Activated CD4-positive, alpha-beta memory T cell treated with anti-CD3 and anti-CD28 coated beads for 36 hours (primary cell): ENCODE data around the gene DBET. TPM values are rescaled to one million over a fixed set of nuclear protein-coding genes. Genes with fewer than 3 reads are reported as not detected.
"Not testable (repeated sequence)": the region's sequence is repeated elsewhere in the genome, so short reads cannot be mapped to it uniquely, and the experiment has no call there.

Experiments
- CTCF ChIA-PET: fragments of 350-600 bp; sonication (Branson Sonifier 250); formaldehyde crosslinking; loops from one replicate; lab custom pipeline; 2021; ENCODE audit warnings: antibody characterized with exemption, inconsistent platforms; lab: Charles Lee
- POLR2A ChIA-PET: fragments of 350-600 bp; sonication (Branson Sonifier 250); formaldehyde crosslinking; loops from one replicate; lab custom pipeline; 2021; ENCODE audit warnings: antibody characterized with exemption; lab: Charles Lee
- DNase-seq: peaks from one replicate; pipeline ENCODE4 v3.0.0-alpha.2; 2020
- H3K27ac Mint-ChIP-seq: one replicate; pipeline ENCODE4 v1.8.0; 2021; ENCODE audit warnings: mixed read lengths
- H3K27me3 Mint-ChIP-seq: one replicate; pipeline ENCODE4 v1.8.0; 2021; ENCODE audit warnings: mixed read lengths
- H3K36me3 Mint-ChIP-seq: one replicate; pipeline ENCODE4 v1.8.0; 2021; ENCODE audit warnings: mixed read lengths
- H3K4me1 Mint-ChIP-seq: one replicate; pipeline ENCODE4 v1.8.0; 2021; ENCODE audit warnings: low read depth, mixed read lengths
- H3K4me3 Mint-ChIP-seq: one replicate; pipeline ENCODE4 v1.8.0; 2021; ENCODE audit warnings: mild to moderate bottlenecking, mixed read lengths
- H3K9me3 Mint-ChIP-seq: one replicate; pipeline ENCODE4 v1.8.0; 2021; ENCODE audit warnings: mixed read lengths
- intact Hi-C: fragments of 100-400 bp; cut with micrococcal nuclease; formaldehyde crosslinking; loops from one replicate; pipeline ENCODE4 v1.15.1; 2023
- total RNA-seq, 2 experiments: library from RNA; stranded (reverse); gene quantifications; one replicate each; pipeline ENCODE4 v1.2.3, GENCODE V29; 2021

The DBET gene
- total RNA-seq, 2 experiments from 2014 or later, result not detected

DNA sequence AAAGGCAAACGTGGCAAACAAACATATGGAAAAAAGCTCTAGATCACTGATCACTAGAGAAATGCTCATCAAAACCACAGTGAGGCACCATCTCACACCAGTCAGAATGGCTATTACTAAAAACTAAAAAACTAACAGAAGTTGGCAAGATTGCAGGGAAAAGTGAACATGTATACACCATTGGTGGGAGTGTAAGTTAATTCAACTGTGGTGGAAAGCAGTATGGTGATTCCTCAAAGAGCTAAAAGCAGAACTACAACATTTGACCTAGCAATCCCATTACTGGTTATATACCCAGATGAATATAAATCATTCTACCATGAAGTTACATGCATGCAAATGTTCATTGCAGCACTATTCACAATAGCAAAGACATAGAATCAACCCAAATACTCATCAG lies 29.7 kb downstream of the DBET start:
- H3K27ac Mint-ChIP-seq, intact Hi-C loops, POLR2A ChIA-PET, H3K9me3 Mint-ChIP-seq, H3K36me3 Mint-ChIP-seq, H3K4me3 Mint-ChIP-seq, DNase-seq, H3K4me1 Mint-ChIP-seq, H3K27me3 Mint-ChIP-seq, CTCF ChIA-PET: not testable (repeated sequence)

DNA sequence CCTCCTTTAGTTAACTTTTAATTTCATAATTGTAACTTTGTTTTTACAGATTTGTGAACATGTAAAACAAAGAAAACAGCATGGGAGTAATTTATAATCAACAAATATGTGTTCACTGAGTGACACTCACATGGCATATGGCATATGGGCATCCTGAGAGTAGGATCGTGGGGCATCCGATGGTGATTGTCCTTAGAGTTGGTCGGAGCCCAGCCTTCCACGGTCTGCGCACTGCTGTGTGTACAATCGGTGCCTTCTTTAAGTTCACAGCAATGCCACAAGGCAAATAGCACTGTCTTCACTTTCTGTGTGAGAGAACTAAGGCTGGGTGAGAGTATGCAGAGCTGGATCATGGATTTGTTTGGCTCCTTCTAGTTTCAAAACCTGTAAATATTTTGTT lies 31.0 kb downstream of the DBET start:
- H3K27me3 Mint-ChIP-seq, H3K4me1 Mint-ChIP-seq, H3K36me3 Mint-ChIP-seq, H3K27ac Mint-ChIP-seq, POLR2A ChIA-PET, DNase-seq, CTCF ChIA-PET, intact Hi-C loops, H3K4me3 Mint-ChIP-seq, H3K9me3 Mint-ChIP-seq: not testable (repeated sequence)

DNA sequence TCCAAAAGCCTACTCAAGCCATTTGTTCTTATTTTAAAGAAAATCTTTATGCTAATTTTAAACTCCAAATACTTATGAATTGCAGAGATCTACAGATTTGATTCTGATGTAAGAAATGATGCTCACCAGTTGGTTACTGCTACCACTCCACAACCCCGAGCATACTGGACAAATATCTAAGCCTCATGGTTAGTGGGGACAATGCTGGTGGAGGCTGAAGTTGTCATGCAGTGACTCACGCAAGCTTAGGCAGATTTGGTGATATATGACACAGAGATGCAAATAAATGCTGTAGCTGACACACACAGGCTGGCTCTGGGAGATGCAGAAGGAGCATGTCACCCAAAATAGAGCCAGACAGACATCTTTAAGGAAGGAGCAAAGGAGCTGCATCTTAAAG lies 35.3 kb downstream of the DBET start:
- DNase-seq, H3K4me1 Mint-ChIP-seq, POLR2A ChIA-PET, H3K27ac Mint-ChIP-seq, H3K27me3 Mint-ChIP-seq, H3K9me3 Mint-ChIP-seq, H3K4me3 Mint-ChIP-seq, CTCF ChIA-PET, H3K36me3 Mint-ChIP-seq, intact Hi-C loops: not testable (repeated sequence)

DNA sequence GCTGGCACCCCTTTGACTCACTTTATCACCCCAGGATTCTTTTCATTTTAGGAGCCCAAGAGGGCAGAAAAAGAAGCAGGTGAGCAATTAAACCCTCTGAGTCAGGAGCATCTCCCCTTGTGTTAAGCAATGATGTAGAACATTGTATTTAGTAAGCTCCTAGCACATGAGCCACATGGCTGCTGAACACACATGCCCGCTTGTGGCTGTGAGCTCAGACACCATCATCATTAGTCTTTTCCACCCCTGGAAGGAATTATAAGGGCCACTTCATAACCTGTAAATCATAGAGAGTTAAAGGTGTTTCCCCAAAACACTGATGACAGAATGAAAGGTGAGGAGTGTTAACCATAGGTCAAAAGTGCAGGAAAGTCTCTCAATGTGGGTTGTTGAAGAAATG lies 37.2 kb downstream of the DBET start:
- H3K27ac Mint-ChIP-seq, H3K36me3 Mint-ChIP-seq, POLR2A ChIA-PET, DNase-seq, H3K4me1 Mint-ChIP-seq, H3K4me3 Mint-ChIP-seq, H3K27me3 Mint-ChIP-seq, intact Hi-C loops, CTCF ChIA-PET, H3K9me3 Mint-ChIP-seq: not testable (repeated sequence)

DNA sequence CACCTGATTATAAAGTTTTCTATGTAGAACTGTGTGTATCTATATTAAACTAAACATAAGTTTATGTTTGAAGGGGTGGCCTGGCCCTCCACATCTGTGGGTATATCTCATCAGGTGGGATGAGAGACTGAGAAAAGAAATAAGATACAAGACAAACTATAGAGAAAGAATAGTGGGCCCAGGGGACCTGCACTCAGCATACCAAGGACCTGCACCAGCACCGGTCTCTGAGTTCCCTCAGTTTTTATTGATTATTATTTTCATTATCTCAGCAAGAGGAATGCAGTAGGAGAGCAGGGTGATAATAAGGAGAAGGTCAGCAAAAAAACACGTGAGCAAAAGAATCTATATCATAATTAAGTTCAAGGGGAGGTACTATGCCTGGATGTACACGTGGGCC lies 41.9 kb downstream of the DBET start:
- POLR2A ChIA-PET, H3K4me3 Mint-ChIP-seq: not testable (repeated sequence)

DNA sequence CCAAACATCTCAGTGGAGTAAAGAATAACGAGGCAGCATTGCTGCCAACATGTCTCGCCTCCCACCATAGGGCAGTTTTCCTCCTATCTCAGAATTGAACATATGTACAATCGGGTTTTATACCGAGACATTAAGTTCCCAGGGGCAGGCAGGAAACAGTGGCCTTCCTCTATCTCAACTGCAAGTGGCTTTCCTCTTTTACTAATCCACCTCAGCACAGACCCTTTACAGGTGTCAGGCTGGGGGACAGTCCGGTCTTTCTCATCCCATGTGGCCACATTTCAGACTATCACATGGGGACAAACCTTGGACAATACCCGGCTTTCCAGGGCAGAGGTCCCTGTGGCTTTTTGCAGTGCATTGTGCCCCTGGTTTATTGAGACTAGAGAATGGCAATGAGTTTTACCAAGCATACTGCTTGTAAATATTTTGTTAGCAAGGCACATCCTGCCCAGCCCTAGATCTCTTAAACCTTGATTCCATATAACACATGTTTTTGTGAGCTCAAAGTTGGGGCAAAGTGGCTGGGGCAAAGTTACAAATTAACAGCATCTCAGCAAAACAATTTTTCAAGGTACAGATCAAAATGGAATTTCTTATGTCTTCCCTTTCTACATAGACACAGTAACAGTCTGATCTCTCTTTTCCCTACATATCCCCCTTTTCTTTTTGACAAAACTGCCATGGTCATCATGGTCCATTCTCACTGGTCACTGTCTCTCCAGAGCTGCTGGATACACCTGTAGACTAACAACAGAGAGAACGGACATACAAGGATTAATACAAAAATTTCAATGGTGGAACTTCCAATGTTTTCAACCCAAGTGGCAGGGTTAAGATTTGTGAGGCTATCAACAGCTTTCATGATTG lies 42.5 kb downstream of the DBET start:
- POLR2A ChIA-PET, DNase-seq, H3K4me3 Mint-ChIP-seq, H3K27me3 Mint-ChIP-seq, H3K27ac Mint-ChIP-seq, H3K36me3 Mint-ChIP-seq, intact Hi-C loops, H3K4me1 Mint-ChIP-seq, H3K9me3 Mint-ChIP-seq, CTCF ChIA-PET: not testable (repeated sequence)

More for the DNA sequence above, 41.9 kb downstream of the DBET start:
- intact Hi-C loops, CTCF ChIA-PET, H3K27me3 Mint-ChIP-seq, H3K36me3 Mint-ChIP-seq, DNase-seq, H3K9me3 Mint-ChIP-seq, H3K27ac Mint-ChIP-seq, H3K4me1 Mint-ChIP-seq: not testable (repeated sequence)

DNA sequence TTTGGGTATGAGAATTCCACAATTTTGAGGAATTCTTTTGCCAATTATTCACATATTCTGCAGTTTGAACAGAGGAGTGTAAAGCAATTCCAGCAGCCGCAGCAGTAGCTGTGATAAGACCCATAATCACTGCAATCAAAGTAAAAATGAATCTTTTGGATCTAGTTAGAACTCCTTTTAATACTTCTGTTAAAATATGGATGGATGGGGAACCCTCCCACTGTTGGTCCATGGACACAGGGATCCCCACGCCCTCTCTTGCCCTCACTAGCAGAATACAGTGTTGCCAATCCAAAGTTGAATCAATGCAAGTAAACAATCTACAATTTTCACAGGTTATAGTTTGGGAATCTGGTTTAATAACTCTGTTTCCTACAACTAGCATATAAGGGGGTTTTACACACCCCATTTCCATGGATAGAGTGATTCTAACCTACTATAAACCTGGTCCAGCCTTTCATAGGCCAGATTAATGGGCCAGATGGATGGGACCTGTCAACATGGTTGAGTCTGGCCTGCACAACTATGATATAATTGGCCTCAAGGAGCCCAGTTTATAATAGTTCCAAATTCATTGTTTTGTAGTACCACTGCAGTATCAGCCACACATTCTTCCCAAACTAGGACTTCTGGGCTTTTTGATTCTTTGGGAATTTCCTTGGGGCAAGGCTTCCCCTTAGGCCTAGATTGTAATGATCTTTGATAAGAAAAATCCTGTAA lies 43.6 kb downstream of the DBET start:
- not testable (repeated sequence) for H3K4me3 Mint-ChIP-seq, H3K27ac Mint-ChIP-seq

DNA sequence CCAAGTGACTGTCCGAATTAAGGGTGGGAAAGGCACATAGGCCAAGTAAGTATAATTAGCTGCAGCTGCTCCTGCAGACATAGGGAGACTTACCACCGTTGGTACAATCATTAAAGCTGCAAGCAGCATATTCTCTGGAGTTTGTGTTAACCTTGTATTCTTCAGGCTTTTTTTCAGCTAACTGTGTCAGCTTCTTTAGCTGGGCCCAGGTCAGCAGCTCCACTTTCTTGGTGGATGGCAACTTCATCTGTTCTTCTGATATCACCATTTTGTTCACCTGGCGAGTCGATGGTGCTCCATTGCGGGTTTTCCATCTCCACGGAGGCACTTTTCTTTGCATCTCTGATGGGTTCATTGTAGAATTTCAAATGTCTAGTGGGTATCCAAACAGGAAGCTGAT lies 44.5 kb downstream of the DBET start:
- H3K4me1 Mint-ChIP-seq, CTCF ChIA-PET, H3K4me3 Mint-ChIP-seq, H3K9me3 Mint-ChIP-seq, H3K27ac Mint-ChIP-seq, POLR2A ChIA-PET, intact Hi-C loops, H3K36me3 Mint-ChIP-seq, DNase-seq, H3K27me3 Mint-ChIP-seq: not testable (repeated sequence)

More for the DNA sequence above, 43.6 kb downstream of the DBET start:
- CTCF ChIA-PET, H3K9me3 Mint-ChIP-seq, intact Hi-C loops, H3K27me3 Mint-ChIP-seq, H3K36me3 Mint-ChIP-seq, H3K4me1 Mint-ChIP-seq, POLR2A ChIA-PET, DNase-seq: not testable (repeated sequence)

DNA sequence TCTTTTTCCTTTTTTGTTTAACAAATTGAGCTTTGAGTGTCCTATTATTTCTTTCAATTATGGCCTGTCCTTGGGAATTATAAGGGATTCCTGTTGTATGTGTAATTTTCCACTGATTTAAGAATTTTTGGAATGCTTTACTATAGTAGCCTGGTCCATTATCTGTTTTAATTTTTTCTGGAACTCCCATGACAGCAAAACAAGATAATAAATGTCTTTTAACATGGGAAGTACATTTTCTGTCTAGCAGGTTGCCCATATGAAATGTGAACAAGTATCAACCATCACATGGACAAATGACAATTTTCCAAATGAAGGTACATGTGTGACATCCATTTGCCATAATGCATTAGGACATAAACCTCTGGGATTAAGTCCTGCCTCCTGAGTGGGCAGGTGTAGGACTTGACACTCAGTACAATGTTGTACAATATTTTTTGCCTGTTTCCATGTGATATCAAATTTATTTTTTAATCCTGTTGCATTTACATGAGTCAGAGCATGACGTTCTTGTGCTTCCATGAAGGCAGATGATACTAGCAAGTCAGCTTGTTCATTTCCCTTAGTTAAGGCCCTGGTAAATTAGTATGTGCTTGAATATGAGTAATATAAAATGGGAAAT lies 45.2 kb downstream of the DBET start:
- H3K36me3 Mint-ChIP-seq, H3K4me1 Mint-ChIP-seq, H3K27me3 Mint-ChIP-seq, POLR2A ChIA-PET, CTCF ChIA-PET, DNase-seq, H3K9me3 Mint-ChIP-seq, intact Hi-C loops, H3K4me3 Mint-ChIP-seq, H3K27ac Mint-ChIP-seq: not testable (repeated sequence)

DNA sequence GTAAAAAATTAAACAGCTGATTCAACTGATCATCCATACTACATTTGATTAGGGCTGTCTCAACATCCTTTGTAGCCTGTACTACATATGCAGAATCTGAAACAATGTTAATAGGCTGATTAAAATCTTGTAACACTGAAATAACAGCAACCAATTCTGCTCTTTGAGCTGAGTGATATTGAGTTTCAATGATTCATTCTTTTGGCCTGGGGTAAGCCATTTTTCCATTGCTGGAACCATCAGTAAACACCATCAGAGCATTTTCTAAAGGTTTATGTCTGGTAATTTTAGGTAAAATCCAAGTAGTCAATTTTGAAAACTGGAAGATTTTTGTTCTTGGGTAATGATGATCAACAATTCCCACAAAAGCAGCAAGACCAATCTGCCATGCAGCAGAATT lies 45.7 kb downstream of the DBET start:
- DNase-seq, intact Hi-C loops, CTCF ChIA-PET, H3K27me3 Mint-ChIP-seq, H3K4me1 Mint-ChIP-seq, H3K9me3 Mint-ChIP-seq, H3K4me3 Mint-ChIP-seq, H3K27ac Mint-ChIP-seq, H3K36me3 Mint-ChIP-seq, POLR2A ChIA-PET: not testable (repeated sequence)

DNA sequence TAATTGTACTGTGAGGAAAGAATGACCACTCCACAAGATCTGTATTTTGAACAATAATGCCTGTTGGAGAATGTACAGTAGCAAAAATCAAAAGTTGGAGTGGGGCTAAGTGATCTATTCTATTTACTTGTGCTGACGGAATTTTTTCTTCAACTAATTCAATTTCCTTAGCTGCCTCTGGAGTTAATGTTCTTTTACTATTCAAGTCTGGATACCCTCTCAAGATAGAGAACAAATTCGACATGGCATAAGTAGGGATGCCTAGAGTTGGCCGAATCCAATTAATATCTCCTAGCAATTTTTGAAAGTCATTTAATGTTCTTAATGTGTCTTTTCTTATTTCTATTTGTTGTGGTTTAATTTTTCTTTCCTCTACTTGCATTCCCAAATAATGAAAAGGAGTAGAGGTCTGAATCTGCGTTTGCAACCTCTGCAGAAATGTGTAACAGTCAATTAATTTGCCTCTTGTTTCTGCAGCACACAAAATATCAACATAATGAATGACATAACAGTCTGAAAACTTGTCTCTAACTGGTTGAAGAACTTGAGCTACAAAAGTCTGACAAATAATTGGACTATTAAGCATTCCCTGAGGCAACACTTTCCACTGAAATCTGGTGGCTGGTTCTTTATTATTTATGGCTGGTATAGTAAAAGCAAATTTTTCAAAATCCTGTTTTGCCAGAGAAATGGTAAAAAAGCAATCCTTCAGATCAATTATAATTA lies 46.4 kb downstream of the DBET start:
- H3K36me3 Mint-ChIP-seq, H3K4me1 Mint-ChIP-seq, intact Hi-C loops, DNase-seq, H3K4me3 Mint-ChIP-seq, CTCF ChIA-PET, H3K27me3 Mint-ChIP-seq, H3K27ac Mint-ChIP-seq, H3K9me3 Mint-ChIP-seq, POLR2A ChIA-PET: not testable (repeated sequence)

DNA sequence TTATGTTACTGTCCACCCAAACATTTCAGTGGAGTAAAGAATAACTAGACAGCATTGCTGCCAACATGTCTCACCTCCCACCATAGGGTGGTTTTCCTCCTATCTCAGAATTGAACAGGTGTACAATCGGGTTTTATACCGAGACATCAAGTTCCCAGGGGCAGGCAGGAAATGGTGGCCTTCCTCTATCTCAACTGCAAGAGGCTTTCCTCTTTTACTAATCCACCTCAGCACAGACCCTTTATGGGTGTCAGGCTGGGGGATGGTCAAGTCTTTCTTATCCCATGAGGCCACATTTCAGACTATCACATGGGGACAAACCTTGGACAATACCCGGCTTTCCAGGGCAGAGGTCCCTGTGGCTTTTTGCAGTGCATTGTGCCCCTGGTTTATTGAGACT lies 48.6 kb downstream of the DBET start:
- not testable (repeated sequence) for H3K27me3 Mint-ChIP-seq

More for the DNA sequence above, 48.6 kb downstream of the DBET start:
- H3K27ac Mint-ChIP-seq, H3K36me3 Mint-ChIP-seq, H3K4me3 Mint-ChIP-seq, H3K4me1 Mint-ChIP-seq, DNase-seq, H3K9me3 Mint-ChIP-seq, POLR2A ChIA-PET, CTCF ChIA-PET, intact Hi-C loops: not testable (repeated sequence)
